Panc1 (cell line): ENCODE results near the gene TACC2.

Source experiments
- CTCF ChIP-seq: fragments of 450-650 bp; IDR thresholded peaks from 2 replicates; pipeline ENCODE4 v1.5.1; 2017; ENCODE audit warnings: mild to moderate bottlenecking
- POLR2AphosphoS5 ChIP-seq: IDR thresholded peaks from 2 replicates; pipeline ENCODE4 v1.6.1; 2012; ENCODE audit warnings: mild to moderate bottlenecking, low read depth, low read length, moderate library complexity
- SIN3A ChIP-seq: IDR thresholded peaks from 2 replicates; pipeline ENCODE4 v1.6.1; 2012; ENCODE audit warnings: low read depth, mild to moderate bottlenecking, low read length, moderate library complexity, borderline replicate concordance; ENCODE audit not compliant: insufficient read depth

DNA sequence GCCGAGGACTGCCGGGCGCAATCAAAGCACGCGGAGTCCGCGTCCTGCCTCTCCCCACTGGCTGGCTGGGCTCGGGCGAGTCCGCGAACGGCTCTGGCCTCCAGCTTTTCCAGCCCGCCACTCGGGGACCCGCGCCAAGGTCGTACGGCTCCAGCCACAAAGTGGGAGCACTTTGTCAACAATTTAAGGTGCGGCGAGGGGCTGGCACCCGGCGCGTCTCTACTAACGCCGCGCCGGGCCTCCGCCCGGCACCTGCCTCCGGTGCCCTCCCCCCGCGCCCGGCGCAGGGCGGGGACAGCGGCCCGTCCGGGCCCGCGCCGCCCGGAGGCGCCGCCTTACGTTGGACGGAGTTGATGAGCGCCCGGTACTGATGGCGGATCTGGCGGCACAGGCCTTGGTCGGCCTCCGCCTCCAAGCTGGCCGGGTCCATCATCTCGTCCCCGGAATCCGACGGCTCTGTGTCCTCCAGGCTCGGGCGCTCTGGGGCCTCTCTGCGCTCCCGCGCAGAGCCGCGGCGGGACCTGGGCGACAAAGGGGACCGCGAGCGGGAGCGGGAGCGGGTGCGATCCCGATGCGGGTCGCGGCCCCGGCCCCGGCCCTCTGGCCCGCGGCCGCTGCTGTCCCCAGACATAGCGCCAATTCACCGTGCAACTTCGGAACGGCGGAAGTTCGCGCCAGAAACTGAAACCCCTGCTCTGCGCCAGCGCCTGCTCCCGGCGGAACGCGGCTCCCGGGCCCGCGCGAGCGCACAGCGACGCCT is 14.2 kb upstream of the TACC2 start, which contains the start of gene NSMCE4A:
- TF ChIP-seq POLR2AphosphoS5, result peak; percentile 91
- peak; percentile 98 for TF ChIP-seq CTCF
- peak; percentile 66; the same call in 1 of the 2 replicates for TF ChIP-seq SIN3A
